Astrocyte (in vitro differentiated cells and primary cell): ENCODE data around the gene TNRC6C. TPM values are rescaled to one million over a fixed set of nuclear protein-coding genes. Genes with fewer than 3 reads are reported as not detected.

Experiments
- DNase-seq: peaks from one replicate; pipeline ENCODE4 v3.0.0-alpha.2; 2010; ENCODE audit warnings: low read depth
- FAIRE-seq: peaks from 2 replicates; lab custom pipeline; 2011; peaks lifted over from hg19 to GRCh38; lab: Jason Lieb, UNC
- H2AFZ ChIP-seq: 2 replicates; pipeline ENCODE4 v1.6.0; 2012; ENCODE audit warnings: low read depth, low read length, inconsistent platforms
- H3K27ac ChIP-seq: 2 replicates; pipeline ENCODE4 v1.5.1; 2011; ENCODE audit warnings: low read depth, low read length, inconsistent platforms
- H3K27me3 ChIP-seq: 2 replicates; pipeline ENCODE4 v1.6.0; 2011; ENCODE audit warnings: low read length, inconsistent platforms; ENCODE audit not compliant: insufficient read depth
- H3K36me3 ChIP-seq: 2 replicates; pipeline ENCODE4 v1.5.1; 2011; ENCODE audit warnings: low read length, inconsistent platforms; ENCODE audit not compliant: insufficient read depth
- H3K4me1 ChIP-seq: 2 replicates; pipeline ENCODE4 v1.5.1; 2011; ENCODE audit warnings: low read length, inconsistent platforms; ENCODE audit not compliant: insufficient read depth
- H3K4me2 ChIP-seq: 2 replicates; pipeline ENCODE4 v1.6.0; 2012; ENCODE audit warnings: low read length, inconsistent platforms
- H3K4me3 ChIP-seq: 2 replicates; pipeline ENCODE4 v1.5.1; 2011; ENCODE audit warnings: low read depth, mild to moderate bottlenecking, low read length, inconsistent platforms; ENCODE audit not compliant: insufficient read depth
- H3K79me2 ChIP-seq: 2 replicates; pipeline ENCODE4 v1.6.0; 2012; ENCODE audit warnings: mild to moderate bottlenecking, low read length, inconsistent platforms; ENCODE audit not compliant: insufficient read depth
- H3K9ac ChIP-seq: 2 replicates; pipeline ENCODE4 v1.6.0; 2012; ENCODE audit warnings: mild to moderate bottlenecking, low read length, inconsistent platforms
- H3K9me3 ChIP-seq: 2 replicates; pipeline ENCODE4 v1.5.1; 2012; ENCODE audit warnings: low read depth, mild to moderate bottlenecking, low read length, inconsistent platforms; ENCODE audit not compliant: insufficient read depth
- H4K20me1 ChIP-seq: 2 replicates; pipeline ENCODE4 v1.6.0; 2012; ENCODE audit warnings: low read length, inconsistent platforms; ENCODE audit not compliant: insufficient read depth
- H3K27ac Mint-ChIP-seq: one replicate; pipeline ENCODE4 v1.8.0; 2021; ENCODE audit warnings: mild to moderate bottlenecking, mixed read lengths; ENCODE audit not compliant: unreplicated experiment
- H3K27me3 Mint-ChIP-seq: one replicate; pipeline ENCODE4 v1.8.0; 2021; ENCODE audit warnings: low read depth, mixed read lengths; ENCODE audit not compliant: unreplicated experiment
- H3K36me3 Mint-ChIP-seq: one replicate; pipeline ENCODE4 v1.8.0; 2021; ENCODE audit warnings: low read depth, mixed read lengths; ENCODE audit not compliant: unreplicated experiment
- H3K4me1 Mint-ChIP-seq: one replicate; pipeline ENCODE4 v1.8.0; 2021; ENCODE audit warnings: low read depth, mixed read lengths; ENCODE audit not compliant: unreplicated experiment
- H3K4me3 Mint-ChIP-seq: one replicate; pipeline ENCODE4 v1.8.0; 2021; ENCODE audit warnings: mild to moderate bottlenecking, moderate library complexity, mixed read lengths; ENCODE audit not compliant: unreplicated experiment
- H3K9me3 Mint-ChIP-seq: one replicate; pipeline ENCODE4 v1.8.0; 2021; ENCODE audit warnings: mild to moderate bottlenecking, mixed read lengths; ENCODE audit not compliant: unreplicated experiment
- EZH2 ChIP-seq: IDR thresholded peaks from 2 replicates; pipeline ENCODE4 v1.6.1; 2012; ENCODE audit warnings: mild to moderate bottlenecking, low read length, inconsistent platforms; ENCODE audit not compliant: insufficient read depth
- total RNA-seq: library from RNA; stranded (reverse); gene quantifications from 2 replicates; pipeline ENCODE4 v1.2.1, GENCODE V29; 2021
- TF ChIP-seq, protein P1 (sequence below): IDR thresholded peaks from 2 replicates; pipeline ENCODE4 v1.5.1; 2011; ENCODE audit warnings: low read depth, mild to moderate bottlenecking, inconsistent platforms, low read length, moderate library complexity; ENCODE audit not compliant: insufficient read depth

Gene TNRC6C
- total RNA-seq, 1 donor from 2014 or later: 7.3 TPM

- Mint-ChIP-seq H3K36me3 (peaks cover 8% of the 10 kb centered on the region), H3K27me3 (peaks cover 2% of the 10 kb centered on the region), H3K9me3 (no peaks in the 10 kb centered on the region), H3K27ac (no peak overlapping the region), H3K4me1 (no peaks in the 10 kb centered on the region), H3K4me3 (no peak overlapping the region)
- no peaks in the 10 kb centered on the region for H3K36me3 ChIP-seq
- no peak for DNase-seq
- H3K79me2 ChIP-seq: no peaks in the 10 kb centered on the region
- no peak overlapping the region for H2AFZ ChIP-seq
- H3K27ac ChIP-seq: no peak overlapping the region
- H3K4me1 ChIP-seq: no peaks in the 10 kb centered on the region
- no peak overlapping the region for H3K4me2 ChIP-seq
- no peak for FAIRE-seq
- no peak overlapping the region for H3K9ac ChIP-seq
- peaks cover 5% of the 10 kb centered on the region for H3K27me3 ChIP-seq
- H3K4me3 ChIP-seq: no peak overlapping the region
- TF ChIP-seq, protein P1, sequence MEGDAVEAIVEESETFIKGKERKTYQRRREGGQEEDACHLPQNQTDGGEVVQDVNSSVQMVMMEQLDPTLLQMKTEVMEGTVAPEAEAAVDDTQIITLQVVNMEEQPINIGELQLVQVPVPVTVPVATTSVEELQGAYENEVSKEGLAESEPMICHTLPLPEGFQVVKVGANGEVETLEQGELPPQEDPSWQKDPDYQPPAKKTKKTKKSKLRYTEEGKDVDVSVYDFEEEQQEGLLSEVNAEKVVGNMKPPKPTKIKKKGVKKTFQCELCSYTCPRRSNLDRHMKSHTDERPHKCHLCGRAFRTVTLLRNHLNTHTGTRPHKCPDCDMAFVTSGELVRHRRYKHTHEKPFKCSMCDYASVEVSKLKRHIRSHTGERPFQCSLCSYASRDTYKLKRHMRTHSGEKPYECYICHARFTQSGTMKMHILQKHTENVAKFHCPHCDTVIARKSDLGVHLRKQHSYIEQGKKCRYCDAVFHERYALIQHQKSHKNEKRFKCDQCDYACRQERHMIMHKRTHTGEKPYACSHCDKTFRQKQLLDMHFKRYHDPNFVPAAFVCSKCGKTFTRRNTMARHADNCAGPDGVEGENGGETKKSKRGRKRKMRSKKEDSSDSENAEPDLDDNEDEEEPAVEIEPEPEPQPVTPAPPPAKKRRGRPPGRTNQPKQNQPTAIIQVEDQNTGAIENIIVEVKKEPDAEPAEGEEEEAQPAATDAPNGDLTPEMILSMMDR: no peak
- no peak for TF ChIP-seq EZH2
- H4K20me1 ChIP-seq: no peaks in the 10 kb centered on the region
- no peaks in the 10 kb centered on the region for H3K9me3 ChIP-seq
Observed at GRCh38 chr17:78111727-78112517, 153.4 kb downstream of the TNRC6C start.

GRCh38 chr17:78112518-78113471, 154.3 kb downstream of the TNRC6C start:
- no peak overlapping the region for H3K4me3 ChIP-seq
- H4K20me1 ChIP-seq: no peaks in the 10 kb centered on the region
- TF ChIP-seq, protein P1: peak; percentile 72
- TF ChIP-seq EZH2: no peak
- H3K4me3 Mint-ChIP-seq: no peak overlapping the region
- no peaks in the 10 kb centered on the region for H3K79me2 ChIP-seq
- H2AFZ ChIP-seq: peak overlapping the region; percentile 5
- no peaks in the 10 kb centered on the region for H3K9me3 Mint-ChIP-seq
- peaks cover 8% of the 10 kb centered on the region for H3K36me3 Mint-ChIP-seq
- no peak for FAIRE-seq
- peaks cover 2% of the 10 kb centered on the region for H3K27me3 Mint-ChIP-seq
- no peak overlapping the region for H3K4me2 ChIP-seq
- peak overlapping the region; percentile 80 for H3K27ac Mint-ChIP-seq
- no peak overlapping the region for H3K9ac ChIP-seq
- no peaks in the 10 kb centered on the region for H3K4me1 Mint-ChIP-seq
- no peaks in the 10 kb centered on the region for H3K36me3 ChIP-seq
- no peaks in the 10 kb centered on the region for H3K4me1 ChIP-seq
- no peak for DNase-seq
- no peak overlapping the region for H3K27ac ChIP-seq
- H3K9me3 ChIP-seq: no peaks in the 10 kb centered on the region
- H3K27me3 ChIP-seq: peaks cover 5% of the 10 kb centered on the region
